ENCODE results near the gene PIP4K2A.

Gene PIP4K2A

GRCh38 chr10:22643116-22643515 lies 71.3 kb downstream of the PIP4K2A start:
- Histone ChIP-seq H4K8ac (ENCODE audit: low read depth, low read length) (no peak overlapping the region), H3K56ac (ENCODE audit: low read length) (no peak overlapping the region), H3K23ac (ENCODE audit: low read length) (no peak overlapping the region), H3K4me1 (ENCODE audit: control insufficient read depth, low read depth, low read length) (peaks cover 18% of the 10 kb centered on the region), H2AK5ac (ENCODE audit: low read length) (no peak overlapping the region), H3K27ac (ENCODE audit: low read depth, low read length) (no peak overlapping the region), H3K79me2 (ENCODE audit: control insufficient read depth, insufficient read depth, low read length) (no peaks in the 10 kb centered on the region), H3K27me3 (ENCODE audit: insufficient read depth, low read length, poor library complexity) (no peaks in the 10 kb centered on the region), H4K5ac (ENCODE audit: low read length) (no peak overlapping the region), H3K4ac (ENCODE audit: low read depth, low read length) (no peak overlapping the region), H3K36me3 (ENCODE audit: control insufficient read depth, insufficient read depth, low read length) (no peaks in the 10 kb centered on the region), H3K79me1 (ENCODE audit: low read length) (peaks cover 4% of the 10 kb centered on the region), H3K9ac (ENCODE audit: low read length) (no peak overlapping the region), H3K4me3 (ENCODE audit: low read length) (no peak overlapping the region), H2BK5ac (ENCODE audit: low read length) (no peak overlapping the region), H2BK120ac (ENCODE audit: low read depth, low read length) (no peak overlapping the region), H3K18ac (ENCODE audit: low read length) (no peak overlapping the region), H2BK15ac (replicated peaks; ENCODE audit: low read depth) (no peak overlapping the region), H3K4me2 (ENCODE audit: low read length) (no peak overlapping the region)
- no CpG with 5 or more reads among the region's 4 CpGs for WGBS (ENCODE audit: extremely low coverage, insufficient coverage, low lambda C conversion rate)
- no peak for DNase-seq

DNA sequence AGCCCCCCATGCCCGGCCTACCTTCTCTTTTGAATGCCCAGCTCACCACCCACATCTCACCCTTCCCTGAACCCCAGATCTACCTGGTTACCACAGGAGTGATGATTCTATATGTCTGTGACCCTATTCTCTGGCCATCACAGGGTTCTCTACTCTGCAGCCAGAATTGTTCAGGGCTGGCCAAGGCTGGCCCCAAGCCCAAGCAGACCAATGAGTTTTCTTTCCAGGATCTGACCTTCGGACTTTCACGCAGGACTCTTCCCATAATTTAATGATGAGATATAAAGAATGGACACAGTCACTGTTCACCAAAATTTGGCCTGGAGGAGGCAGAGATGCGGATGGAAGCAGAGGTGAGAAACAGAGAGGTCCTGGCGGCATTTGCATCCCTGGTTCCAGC lies 72.6 kb downstream of the PIP4K2A start:
- no peak overlapping the region for H4K5ac ChIP-seq (ENCODE audit: low read length)
- no CpG with 5 or more reads among the region's 5 CpGs for WGBS (ENCODE audit: extremely low coverage, insufficient coverage, low lambda C conversion rate)
- H3K27ac ChIP-seq (ENCODE audit: low read depth, low read length): no peak overlapping the region
- H3K56ac ChIP-seq (ENCODE audit: low read length): no peak overlapping the region
- no peak overlapping the region for H2AK5ac ChIP-seq (ENCODE audit: low read length)
- H3K79me2 ChIP-seq (ENCODE audit: control insufficient read depth, insufficient read depth, low read length): peaks cover 3% of the 10 kb centered on the region
- no peaks in the 10 kb centered on the region for H3K27me3 ChIP-seq (ENCODE audit: insufficient read depth, low read length, poor library complexity)
- no peaks in the 10 kb centered on the region for H3K36me3 ChIP-seq (ENCODE audit: control insufficient read depth, insufficient read depth, low read length)
- H2BK15ac ChIP-seq (replicated peaks; ENCODE audit: low read depth): no peak overlapping the region
- no peak overlapping the region for H3K23ac ChIP-seq (ENCODE audit: low read length)
- no peak overlapping the region for H2BK5ac ChIP-seq (ENCODE audit: low read length)
- peaks cover 10% of the 10 kb centered on the region for H3K4me1 ChIP-seq (ENCODE audit: control insufficient read depth, low read depth, low read length)
- no peak overlapping the region for H3K4me2 ChIP-seq (ENCODE audit: low read length)
- peaks cover 7% of the 10 kb centered on the region for H3K79me1 ChIP-seq (ENCODE audit: low read length)
- no peak overlapping the region for H3K9ac ChIP-seq (ENCODE audit: low read length)
- DNase-seq: no peak
- no peak overlapping the region for H3K4me3 ChIP-seq (ENCODE audit: low read length)
- no peak overlapping the region for H4K8ac ChIP-seq (ENCODE audit: low read depth, low read length)
- H3K18ac ChIP-seq (ENCODE audit: low read length): no peak overlapping the region
- H2BK120ac ChIP-seq (ENCODE audit: low read depth, low read length): no peak overlapping the region
- no peak overlapping the region for H3K4ac ChIP-seq (ENCODE audit: low read depth, low read length)

- no peak overlapping the region for H4K8ac ChIP-seq (ENCODE audit: low read depth, low read length)
- no peak overlapping the region for H3K9ac ChIP-seq (ENCODE audit: low read length)
- H3K27ac ChIP-seq (ENCODE audit: low read depth, low read length): no peak overlapping the region
- H3K4me3 ChIP-seq (ENCODE audit: low read length): no peak overlapping the region
- H3K27me3 ChIP-seq (ENCODE audit: insufficient read depth, low read length, poor library complexity): no peaks in the 10 kb centered on the region
- no peak overlapping the region for H3K23ac ChIP-seq (ENCODE audit: low read length)
- peaks cover 3% of the 10 kb centered on the region for H3K79me2 ChIP-seq (ENCODE audit: control insufficient read depth, insufficient read depth, low read length)
- H3K79me1 ChIP-seq (ENCODE audit: low read length): peaks cover 7% of the 10 kb centered on the region
- no peak for DNase-seq
- no CpG with 5 or more reads among the region's 6 CpGs for WGBS (ENCODE audit: extremely low coverage, insufficient coverage, low lambda C conversion rate)
- no peaks in the 10 kb centered on the region for H3K36me3 ChIP-seq (ENCODE audit: control insufficient read depth, insufficient read depth, low read length)
- peaks cover 5% of the 10 kb centered on the region for H3K4me1 ChIP-seq (ENCODE audit: control insufficient read depth, low read depth, low read length)
- H3K4ac ChIP-seq (ENCODE audit: low read depth, low read length): no peak overlapping the region
- no peak overlapping the region for H2BK5ac ChIP-seq (ENCODE audit: low read length)
- H2BK120ac ChIP-seq (ENCODE audit: low read depth, low read length): no peak overlapping the region
- H3K56ac ChIP-seq (ENCODE audit: low read length): no peak overlapping the region
- no peak overlapping the region for H2BK15ac ChIP-seq (replicated peaks; ENCODE audit: low read depth)
- H2AK5ac ChIP-seq (ENCODE audit: low read length): no peak overlapping the region
- no peak overlapping the region for H3K4me2 ChIP-seq (ENCODE audit: low read length)
- H4K5ac ChIP-seq (ENCODE audit: low read length): no peak overlapping the region
- no peak overlapping the region for H3K18ac ChIP-seq (ENCODE audit: low read length)
These were observed 74.0 kb downstream of the PIP4K2A start for GRCh38 chr10:22640359-22640758.

GRCh38 chr10:22638863-22639262 lies 75.5 kb downstream of the PIP4K2A start:
- Histone ChIP-seq H4K8ac (ENCODE audit: low read depth, low read length) (no peak overlapping the region), H3K4ac (ENCODE audit: low read depth, low read length) (no peak overlapping the region), H3K4me1 (ENCODE audit: control insufficient read depth, low read depth, low read length) (peaks cover 1% of the 10 kb centered on the region), H3K56ac (ENCODE audit: low read length) (no peak overlapping the region), H3K18ac (ENCODE audit: low read length) (no peak overlapping the region), H3K36me3 (ENCODE audit: control insufficient read depth, insufficient read depth, low read length) (no peaks in the 10 kb centered on the region), H3K23ac (ENCODE audit: low read length) (no peak overlapping the region), H3K4me2 (ENCODE audit: low read length) (no peak overlapping the region), H2BK5ac (ENCODE audit: low read length) (no peak overlapping the region), H2AK5ac (ENCODE audit: low read length) (no peak overlapping the region), H3K4me3 (ENCODE audit: low read length) (no peak overlapping the region), H3K79me1 (ENCODE audit: low read length) (peaks cover 7% of the 10 kb centered on the region), H2BK120ac (ENCODE audit: low read depth, low read length) (no peak overlapping the region), H3K27me3 (ENCODE audit: insufficient read depth, low read length, poor library complexity) (no peaks in the 10 kb centered on the region), H4K5ac (ENCODE audit: low read length) (no peak overlapping the region), H3K79me2 (ENCODE audit: control insufficient read depth, insufficient read depth, low read length) (peaks cover 3% of the 10 kb centered on the region), H3K9ac (ENCODE audit: low read length) (no peak overlapping the region), H2BK15ac (replicated peaks; ENCODE audit: low read depth) (no peak overlapping the region), H3K27ac (ENCODE audit: low read depth, low read length) (no peak overlapping the region)
- no peak for DNase-seq
- WGBS (ENCODE audit: extremely low coverage, insufficient coverage, low lambda C conversion rate): no CpG with 5 or more reads among the region's 1 CpG

GRCh38 chr10:22637491-22637890 lies 76.9 kb downstream of the PIP4K2A start:
- no peak overlapping the region for H2BK5ac ChIP-seq (ENCODE audit: low read length)
- no CpG with 5 or more reads among the region's 4 CpGs for WGBS (ENCODE audit: extremely low coverage, insufficient coverage, low lambda C conversion rate)

DNA sequence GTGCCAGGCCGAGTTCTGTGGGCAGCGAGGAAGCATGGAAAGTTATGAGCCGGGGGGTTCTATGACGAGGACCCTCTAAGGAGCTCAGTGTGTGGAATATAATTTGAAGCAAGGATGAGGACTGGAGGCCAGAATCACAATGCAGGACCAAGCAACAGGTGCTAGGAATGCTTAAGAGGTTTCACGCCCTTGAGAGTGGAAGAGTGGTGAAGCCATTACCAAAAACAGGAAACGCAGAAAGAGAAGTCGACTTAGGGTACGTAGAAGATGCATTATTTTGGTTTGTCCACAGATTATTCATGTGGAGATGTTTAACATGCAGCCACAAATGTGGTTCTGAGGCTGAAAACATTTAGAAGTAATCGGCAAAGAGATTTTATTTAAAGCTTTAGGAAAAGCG lies 78.7 kb downstream of the PIP4K2A start:
- Histone ChIP-seq H3K9ac (ENCODE audit: low read length) (no peak overlapping the region), H3K4me2 (ENCODE audit: low read length) (no peak overlapping the region), H3K23ac (ENCODE audit: low read length) (no peak overlapping the region), H2BK5ac (ENCODE audit: low read length) (no peak overlapping the region), H2BK120ac (ENCODE audit: low read depth, low read length) (no peak overlapping the region), H3K4me3 (ENCODE audit: low read length) (no peak overlapping the region), H3K4ac (ENCODE audit: low read depth, low read length) (no peak overlapping the region), H3K27me3 (ENCODE audit: insufficient read depth, low read length, poor library complexity) (no peaks in the 10 kb centered on the region), H3K56ac (ENCODE audit: low read length) (no peak overlapping the region), H2AK5ac (ENCODE audit: low read length) (no peak overlapping the region), H4K8ac (ENCODE audit: low read depth, low read length) (no peak overlapping the region), H3K4me1 (ENCODE audit: control insufficient read depth, low read depth, low read length) (no peaks in the 10 kb centered on the region), H2BK15ac (replicated peaks; ENCODE audit: low read depth) (no peak overlapping the region), H3K79me2 (ENCODE audit: control insufficient read depth, insufficient read depth, low read length) (peaks cover 3% of the 10 kb centered on the region), H3K36me3 (ENCODE audit: control insufficient read depth, insufficient read depth, low read length) (no peaks in the 10 kb centered on the region), H4K5ac (ENCODE audit: low read length) (no peak overlapping the region), H3K79me1 (ENCODE audit: low read length) (peaks cover 3% of the 10 kb centered on the region), H3K18ac (ENCODE audit: low read length) (no peak overlapping the region), H3K27ac (ENCODE audit: low read depth, low read length) (no peak overlapping the region)
- WGBS (ENCODE audit: extremely low coverage, insufficient coverage, low lambda C conversion rate): no CpG with 5 or more reads among the region's 10 CpGs
- DNase-seq: no peak

More at GRCh38 chr10:22637491-22637890, 76.9 kb downstream of the PIP4K2A start:
- no peak overlapping the region for H4K8ac ChIP-seq (ENCODE audit: low read depth, low read length)
- H3K4me1 ChIP-seq (ENCODE audit: control insufficient read depth, low read depth, low read length): no peaks in the 10 kb centered on the region
- H4K5ac ChIP-seq (ENCODE audit: low read length): no peak overlapping the region
- H3K4ac ChIP-seq (ENCODE audit: low read depth, low read length): no peak overlapping the region
- H3K27ac ChIP-seq (ENCODE audit: low read depth, low read length): no peak overlapping the region
- no peak overlapping the region for H2BK120ac ChIP-seq (ENCODE audit: low read depth, low read length)
- no peak overlapping the region for H3K56ac ChIP-seq (ENCODE audit: low read length)
- H3K79me2 ChIP-seq (ENCODE audit: control insufficient read depth, insufficient read depth, low read length): peaks cover 3% of the 10 kb centered on the region
- no peak overlapping the region for H2BK15ac ChIP-seq (replicated peaks; ENCODE audit: low read depth)
- H3K36me3 ChIP-seq (ENCODE audit: control insufficient read depth, insufficient read depth, low read length): no peaks in the 10 kb centered on the region
- H3K4me2 ChIP-seq (ENCODE audit: low read length): no peak overlapping the region
- no peak overlapping the region for H3K23ac ChIP-seq (ENCODE audit: low read length)
- H3K4me3 ChIP-seq (ENCODE audit: low read length): no peak overlapping the region
- peaks cover 6% of the 10 kb centered on the region for H3K79me1 ChIP-seq (ENCODE audit: low read length)
- no peak overlapping the region for H3K9ac ChIP-seq (ENCODE audit: low read length)
- H2AK5ac ChIP-seq (ENCODE audit: low read length): no peak overlapping the region
- H3K27me3 ChIP-seq (ENCODE audit: insufficient read depth, low read length, poor library complexity): no peaks in the 10 kb centered on the region
- no peak overlapping the region for H3K18ac ChIP-seq (ENCODE audit: low read length)
- no peak for DNase-seq
